Heart right ventricle (tissue), 16 donors: Measurements from ENCODE around the gene NPY1R. TPM values are rescaled to one million over a fixed set of nuclear protein-coding genes. Genes with fewer than 3 reads are reported as not detected.

Source experiments
- ATAC-seq, 8 donors: fragments of 200-7000 bp; cut with Tn5 transposase; one replicate each; pipeline ENCODE4 v1.9.1; 2020; ENCODE audit warnings: mild to moderate bottlenecking in 8 of 8, moderate library complexity in 8 of 8, moderate number of reproducible peaks in 1 of 8
- DNase-seq, 2 donors: peaks; one replicate each; pipeline ENCODE4 v3.0.0-alpha.2; 2020
- H3K27ac ChIP-seq, 10 donors: fragments of 200-600 bp; sonication (generic) in 2 of 10; one replicate each; pipeline versions ENCODE4 v1.5.0 to v1.8.0; 2020 to 2022; ENCODE audit warnings: mild to moderate bottlenecking in 3 of 10
- H3K27me3 ChIP-seq, 7 donors: fragments of 200-600 bp; one replicate each; pipeline ENCODE4 v1.8.0; 2021 to 2022; ENCODE audit warnings: mild to moderate bottlenecking in 2 of 7
- H3K36me3 ChIP-seq, 9 donors: fragments of 200-600 bp; sonication (generic) in 1 of 9; one replicate each; pipeline versions ENCODE4 v1.5.0 to v1.8.0; 2020 to 2022; ENCODE audit warnings: mild to moderate bottlenecking in 2 of 9
- H3K4me1 ChIP-seq, 9 donors: fragments of 200-600 bp; sonication (generic) in 1 of 9; one replicate each; pipeline versions ENCODE4 v1.5.0 to v1.8.0; 2020 to 2022; ENCODE audit warnings: mild to moderate bottlenecking in 4 of 9
- H3K4me3 ChIP-seq, 10 donors: fragments of 200-600 bp; sonication (generic) in 2 of 10; one replicate each; pipeline versions ENCODE4 v1.5.0 to v1.8.0; 2020 to 2022; ENCODE audit warnings: mild to moderate bottlenecking in 7 of 10, moderate library complexity in 2 of 10
- H3K9me3 ChIP-seq, 11 donors: fragments of 200-600 bp in 10 of 11; sonication (generic) in 2 of 11; one replicate each; pipeline versions ENCODE4 v1.5.0 to v1.8.0; 2013 to 2022; ENCODE audit warnings: mild to moderate bottlenecking in 2 of 11, control low read depth in 1 of 11, moderate library complexity in 1 of 11
- CTCF ChIP-seq, 9 donors: fragments of 200-600 bp; sonication (generic) in 2 of 9; IDR thresholded peaks; one replicate each; pipeline versions ENCODE4 v1.5.0 to v1.8.0; 2021 to 2022; ENCODE audit warnings: antibody characterized with exemption in 9 of 9, mild to moderate bottlenecking in 5 of 9, moderate library complexity in 1 of 9
- WGBS, 2 donors: extraction: QIAGEN DNeasy Blood & Tissue Kit; methylation state at CpG; one replicate each; pipeline ENCODE4 v1.1.7; 2013; ENCODE audit warnings: inconsistent platforms in 1 of 2; 5-methylcytosine and 5-hydroxymethylcytosine counted together
- intact Hi-C, 10 donors: fragments of 100-400 bp; cut with DNase I; formaldehyde crosslinking; loops; one replicate each; pipeline versions ENCODE4 v1.11.1 to v1.14.2; 2022
- polyA plus RNA-seq, 2 donors: library from polyadenylated mRNA; stranded (reverse); fragments of 200-250 nt; gene quantifications; one replicate each; pipeline ENCODE4 v1.2.3, GENCODE V29; 2013
- total RNA-seq, 10 donors: library from RNA; stranded (reverse); fragmentation: NEBNext Ultra II Directional in 3 of 10; extraction: Animal tissue kit (Norgen Biotek cat#: 25700) in 3 of 10; gene quantifications; one replicate each; pipeline versions ENCODE4 v1.2.1 to v1.2.4, GENCODE V29; 2021 to 2023
- donor health status: Arrhythmogenic right ventricular cardiomyopathy.
- donor health status: ischemic (EF 13 %, LVEDD 7.1; RV severe dilation, severe dysfunction).
- donor health status: healthy with polysubstance abuse.
- donor health status: DM: no; HTN: yes; CAD: no.
- donor health status: DM: no; HTN: no; CAD: no.
- donor health status: ischemic (EF 25% LVEDD 6.9; RV normal size, moderate dysfunction).
- donor health status: ischemic (EF 25% LVEDD 5.7; RV mildly dilated, moderate dysfunction).
- donor health status: healthy.
- donor health status: DM: yes; HTN: yes; CAD: no.
- donor health status: Ischemic cardiomyopathy.
- donor health status: ischemic (EF 35%, LVEDD 5.7; RV mildly dilated, moderate dysfunction).
- donor health status: nonischemic (EF 11% LVEDD 7.7; RV severe dilation, severe dysfunction).
- donor health status: DM: yes; HTN: yes; CAD: no.
- donor health status: PGD.
- donor health status: ischemic (EF 29% LVEDD 5.4; RV normal size, mild dysfunction).
- donor health status: nonischemic (EF 23%, LVEDD 6.1; RV moderate dilation, normal function).

NPY1R gene
- total and polyA plus RNA-seq, 12 donors: 0.26 to 1.3 (median 0.92) TPM

- Histone ChIP-seq H3K27me3 (peaks cover 0 to 69% (median 34%) of the 10 kb centered on the region in 7 donors), H3K4me1 (peaks cover 0 to 15% (median 4%) of the 10 kb centered on the region in 9 donors), H3K36me3 (no peaks in the 10 kb centered on the region), H3K9me3 (no peaks in the 10 kb centered on the region), H3K27ac (no peak overlapping the region), H3K4me3 (peak overlapping the region; percentile 28 to 63 (median 51))
- intact Hi-C loops: loop anchor here in 7 of 10 donors (2.0 to 10.0 kb wide), 7 partner anchors 167 to 837 kb away; partner anchors contain the start of gene NAF1 (in 1 of the 7)
- no peak for TF ChIP-seq CTCF (IDR thresholded peaks at IDR 0.05)
- ATAC-seq (peak; percentile 38 to 70 (median 64)), DNase-seq (peak in 1 of 2 donors; percentile 21)
- 1% methylated on average over 58 of the region's 58 CpGs for WGBS, 2 donors
Observed at GRCh38 chr4:163331629-163332376, 593 bp downstream of the NPY1R start.

DNA sequence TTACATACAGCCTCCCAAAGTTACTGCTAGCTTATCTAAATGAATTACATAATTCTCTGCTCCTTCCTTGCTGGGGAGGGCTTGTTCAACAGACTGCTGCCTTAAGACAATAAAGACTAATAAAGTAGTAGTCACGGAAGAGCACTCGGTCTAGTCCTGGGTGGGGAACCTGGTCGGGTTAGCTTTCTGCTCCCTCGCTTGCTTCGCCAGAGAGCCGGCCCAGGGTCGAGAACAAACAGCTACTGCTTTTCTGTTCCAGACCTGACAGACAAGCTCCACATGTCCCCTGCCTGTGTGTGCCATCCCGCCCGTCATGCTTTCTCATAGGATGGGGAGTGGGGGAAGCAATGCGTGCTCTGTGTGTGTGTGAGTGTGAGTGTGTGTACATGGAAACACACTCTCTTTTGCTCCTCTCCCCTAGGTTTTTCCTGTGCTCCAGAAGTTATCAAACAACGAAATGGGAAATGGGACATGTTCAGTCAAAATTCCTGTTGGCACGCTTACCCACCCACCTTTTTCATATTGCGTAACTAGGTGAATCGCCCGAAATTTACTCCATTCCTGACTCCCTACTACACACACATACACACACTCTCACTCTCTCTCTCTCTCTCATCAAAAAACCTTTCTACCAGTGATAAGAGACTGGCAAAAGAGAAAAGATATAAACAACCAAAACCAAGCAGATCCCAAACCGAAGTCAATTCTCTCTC lies 1.3 kb downstream of the NPY1R start:
- Histone ChIP-seq H3K27me3 (peaks cover 0 to 69% (median 34%) of the 10 kb centered on the region in 7 donors), H3K4me3 (peak overlapping the region in 5 of 10 donors; percentile 50 to 63 (median 58)), H3K4me1 (peaks cover 0 to 15% (median 4%) of the 10 kb centered on the region in 9 donors), H3K27ac (no peak overlapping the region), H3K9me3 (no peaks in the 10 kb centered on the region), H3K36me3 (no peaks in the 10 kb centered on the region)
- DNase-seq (no peak), ATAC-seq (no peak)
- TF ChIP-seq CTCF (IDR thresholded peaks at IDR 0.05): no peak
- intact Hi-C loops: loop anchor here in 5 of 10 donors (5.0 to 10.0 kb wide), 5 partner anchors 166 to 836 kb away; partner anchors contain the start of gene NAF1 (in 1 of the 5)
- 43% methylated on average over 16 of the region's 16 CpGs for WGBS, 2 donors

DNA sequence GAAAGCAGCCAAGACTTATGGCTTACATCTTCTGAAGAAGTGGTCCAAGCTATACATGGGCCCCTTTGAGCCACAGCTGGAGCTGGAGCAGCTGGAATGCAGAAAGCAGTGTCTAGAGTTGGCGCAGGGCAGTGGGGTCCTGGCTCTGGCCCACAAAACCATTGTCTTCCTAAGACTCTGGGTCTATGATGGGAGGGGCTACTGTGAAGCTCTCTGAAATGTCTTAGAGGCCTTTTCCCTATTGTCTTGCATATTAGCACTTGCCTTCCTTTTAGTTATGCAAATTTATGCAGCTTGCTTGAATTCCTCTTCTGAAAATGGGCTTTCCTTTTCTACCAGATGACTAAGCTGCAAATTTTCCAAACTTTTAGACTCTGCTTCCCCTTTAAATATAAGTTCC lies 15.3 kb downstream of the NPY1R start:
- peaks cover 0 to 49% (median 20%) of the 10 kb centered on the region in 11 donors for H3K9me3 ChIP-seq
- no peaks in the 10 kb centered on the region for H3K36me3 ChIP-seq
- DNase-seq (no peak), ATAC-seq (no peak)
- H3K4me3 ChIP-seq: no peak overlapping the region
- no peaks in the 10 kb centered on the region for H3K4me1 ChIP-seq
- 0% methylated on average over 1 of the region's 1 CpG for WGBS, 2 donors
- H3K27me3 ChIP-seq: no peaks in the 10 kb centered on the region
- TF ChIP-seq CTCF (IDR thresholded peaks at IDR 0.05): no peak
- intact Hi-C loops: no loop called here
- no peak overlapping the region for H3K27ac ChIP-seq

GRCh38 chr4:163309466-163309865 lies 22.9 kb downstream of the NPY1R start:
- Histone ChIP-seq H3K36me3 (no peaks in the 10 kb centered on the region), H3K4me3 (no peak overlapping the region), H3K9me3 (peaks cover 0 to 7% (median 0%) of the 10 kb centered on the region in 11 donors), H3K4me1 (no peaks in the 10 kb centered on the region), H3K27ac (no peak overlapping the region), H3K27me3 (no peaks in the 10 kb centered on the region)
- ATAC-seq (no peak), DNase-seq (no peak)
- intact Hi-C loops: no loop called here
- 53 to 62% methylated on average over 1 of the region's 1 CpG for WGBS, 2 donors
- no peak for TF ChIP-seq CTCF (IDR thresholded peaks at IDR 0.05)
